Common myeloid progenitor, CD34-positive (primary cell): ENCODE measurements around the gene ADAM17.

Source experiments
- CTCF ChIA-PET: fragments of 350-600 bp; sonication (Branson Sonifier 250); formaldehyde crosslinking; loops from one replicate; lab custom pipeline; 2021; ENCODE audit warnings: antibody characterized with exemption; lab: Charles Lee
- POLR2A ChIA-PET: fragments of 350-600 bp; sonication (Branson Sonifier 250); formaldehyde crosslinking; loops from one replicate; lab custom pipeline; 2021; ENCODE audit warnings: antibody characterized with exemption; lab: Charles Lee
- DNase-seq, 3 donors: peaks; one replicate each; pipeline versions ENCODE4 v3.0.0 to v3.0.0-alpha.2; 2013
- H3K27ac ChIP-seq, 2 experiments: 1 replicate in 1 of 2; 2 replicates in 1 of 2; pipeline ENCODE4 v1.7.0; 2013; ENCODE audit warnings: inconsistent platforms in 2 of 2, low read length in 2 of 2, mild to moderate bottlenecking in 2 of 2, low read depth in 1 of 2, moderate library complexity in 1 of 2; ENCODE audit not compliant: severe bottlenecking in 2 of 2, insufficient read depth in 1 of 2, poor library complexity in 1 of 2
- H3K27me3 ChIP-seq, 5 experiments: replicated peaks in 2 of 5; 1 replicate in 3 of 5; 2 replicates in 2 of 5; pipeline versions ENCODE4 v1.6.1 to v1.7.0; 2013; ENCODE audit warnings: low read length in 4 of 5, mild to moderate bottlenecking in 2 of 5, moderate library complexity in 2 of 5, inconsistent platforms in 1 of 5; ENCODE audit not compliant: insufficient read depth in 5 of 5, control insufficient read depth in 4 of 5
- H3K36me3 ChIP-seq, 4 experiments: 1 replicate in 2 of 4; 2 replicates in 2 of 4; pipeline versions ENCODE4 v1.6.1 to v1.7.0; 2013; ENCODE audit warnings: low read length in 3 of 4, control low read depth in 1 of 4, mild to moderate bottlenecking in 1 of 4; ENCODE audit not compliant: control insufficient read depth in 4 of 4, insufficient read depth in 4 of 4
- H3K4me1 ChIP-seq, 4 experiments: 1 replicate in 3 of 4; 2 replicates in 1 of 4; pipeline versions ENCODE4 v1.6.1 to v1.7.1; 2013; ENCODE audit warnings: low read length in 3 of 4, mild to moderate bottlenecking in 3 of 4, control low read depth in 1 of 4, inconsistent platforms in 1 of 4, moderate library complexity in 1 of 4; ENCODE audit not compliant: control insufficient read depth in 4 of 4, insufficient read depth in 4 of 4; ENCODE audit errors: control extremely low read depth in 1 of 4
- H3K4me3 ChIP-seq, 7 experiments: 1 replicate in 4 of 7; 2 replicates in 3 of 7; pipeline versions ENCODE4 v1.5.1 to v1.7.0; 2013; ENCODE audit warnings: mild to moderate bottlenecking in 7 of 7, low read length in 6 of 7, moderate library complexity in 6 of 7, inconsistent platforms in 2 of 7, low read depth in 2 of 7, control low read depth in 1 of 7; ENCODE audit not compliant: insufficient read depth in 4 of 7, control insufficient read depth in 1 of 7; ENCODE audit errors: extremely low read depth in 1 of 7
- H3K9me3 ChIP-seq, 5 experiments: 1 replicate in 4 of 5; 2 replicates in 1 of 5; pipeline versions ENCODE4 v1.6.1 to v1.7.1; 2013; ENCODE audit warnings: low read length in 4 of 5, mild to moderate bottlenecking in 2 of 5, inconsistent platforms in 1 of 5, low read depth in 1 of 5, moderate library complexity in 1 of 5; ENCODE audit not compliant: control insufficient read depth in 4 of 5, insufficient read depth in 2 of 5; ENCODE audit errors: control extremely low read depth in 1 of 5
- WGBS: methylation state at CpG from one replicate; pipeline ENCODE4 v1.1.5; 2013; ENCODE audit not compliant: insufficient coverage; 5-methylcytosine and 5-hydroxymethylcytosine counted together

ADAM17 gene

DNA sequence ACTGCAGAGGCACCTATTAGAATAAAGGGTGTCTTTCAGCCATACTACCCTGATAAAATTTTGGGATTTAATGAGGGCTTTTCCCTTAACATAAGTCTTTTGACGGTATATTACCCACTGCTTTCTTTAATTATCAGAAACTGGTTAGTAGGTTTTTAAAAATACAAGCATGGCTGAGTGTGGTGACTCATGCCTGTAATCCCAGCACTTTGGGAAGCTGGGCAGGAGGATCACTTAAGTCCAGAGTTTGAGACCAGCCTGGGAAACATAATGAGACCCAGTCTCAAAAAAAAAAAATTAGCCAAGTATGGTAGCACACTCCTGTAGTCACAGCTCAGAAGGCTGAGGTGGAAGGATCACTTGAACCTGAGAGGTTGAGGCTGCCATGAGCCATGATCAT lies 116.1 kb downstream of the ADAM17 start:
- WGBS: no CpG with 5 or more reads among the region's 1 CpG
- peaks cover 0 to 2% (median 0%) of the 10 kb centered on the region in 5 experiments for H3K9me3 ChIP-seq
- no peak overlapping the region for H3K27ac ChIP-seq
- DNase-seq: no peak
- no peaks in the 10 kb centered on the region for H3K4me1 ChIP-seq
- peaks cover 26 to 82% (median 47%) of the 10 kb centered on the region in 4 experiments for H3K36me3 ChIP-seq
- ChIA-PET POLR2A (no interaction called here), CTCF (interaction anchor here (1.5 kb wide), 1 partner anchor 10 kb away, joined by 3 read pairs; no protein-coding TSS in a partner anchor)
- H3K4me3 ChIP-seq: no peak overlapping the region
- H3K27me3 ChIP-seq: no peaks in the 10 kb centered on the region
